Kidney (tissue), 14 donors: ENCODE data around the gene HSPA6. TPM values are rescaled to one million over a fixed set of nuclear protein-coding genes. Genes with fewer than 3 reads are reported as not detected.

ENCODE experiments used
- DNase-seq, 5 donors: peaks; one replicate each; pipeline ENCODE4 v3.0.0-alpha.2; 2013 to 2020
- FAIRE-seq: peaks from 2 replicates; lab custom pipeline; 2012; peaks lifted over from hg19 to GRCh38; lab: Jason Lieb, UNC
- H3K27ac ChIP-seq, 2 donors: one replicate each; pipeline ENCODE4 v1.7.0; 2013; ENCODE audit warnings: low read depth in 2 of 2, low read length in 2 of 2, inconsistent platforms in 1 of 2
- H3K27me3 ChIP-seq: one replicate; pipeline ENCODE4 v1.7.1; 2013; ENCODE audit warnings: low read length, inconsistent platforms; ENCODE audit not compliant: control insufficient read depth, insufficient read depth
- H3K36me3 ChIP-seq, 3 donors: one replicate each; pipeline versions ENCODE4 v1.7.0 to v1.7.1; 2013; ENCODE audit warnings: low read length in 3 of 3, control low read depth in 1 of 3, inconsistent platforms in 1 of 3; ENCODE audit not compliant: insufficient read depth in 3 of 3, control insufficient read depth in 2 of 3
- H3K4me1 ChIP-seq, 3 donors: one replicate each; pipeline versions ENCODE4 v1.7.0 to v1.7.1; 2013; ENCODE audit warnings: low read length in 3 of 3, inconsistent platforms in 1 of 3, low read depth in 1 of 3; ENCODE audit not compliant: control insufficient read depth in 2 of 3, insufficient read depth in 2 of 3
- H3K4me3 ChIP-seq, 3 donors: one replicate each; pipeline versions ENCODE4 v1.7.0 to v1.8.1; 2013; ENCODE audit warnings: low read length in 3 of 3, control low read depth in 1 of 3, inconsistent platforms in 1 of 3
- H3K9ac ChIP-seq, 3 donors: one replicate each; pipeline versions ENCODE4 v1.7.0 to v1.7.1; 2013; ENCODE audit warnings: low read length in 3 of 3, control low read depth in 1 of 3, inconsistent platforms in 1 of 3
- H3K9me3 ChIP-seq, 3 donors: one replicate each; pipeline versions ENCODE4 v1.7.0 to v1.7.1; 2013; ENCODE audit warnings: low read length in 3 of 3, control low read depth in 1 of 3, inconsistent platforms in 1 of 3; ENCODE audit not compliant: control insufficient read depth in 2 of 3, insufficient read depth in 1 of 3
- intact Hi-C: fragments of 100-400 bp; cut with DNase I; formaldehyde crosslinking; loops from one replicate; pipeline ENCODE4 v1.11.1; 2022
- polyA plus RNA-seq: library from polyadenylated mRNA; stranded (reverse); fragments of 350-450 nt; fragmentation: Illumina TruSeq; extraction: RNeasy Lipid Tissue Mini Kit (QIAGEN cat#74804); gene quantifications from one replicate; pipeline ENCODE4 v1.2.3, GENCODE V29; 2014; ENCODE audit warnings: low read depth, low replicate concordance; ENCODE audit not compliant: insufficient read depth
- total RNA-seq: library from RNA; stranded (reverse); fragmentation: NEBNext Ultra II Directional; extraction: Animal tissue kit (Norgen Biotek cat#: 25700); gene quantifications from one replicate; pipeline ENCODE4 v1.2.1, GENCODE V29; 2021
- TF ChIP-seq, protein P1 (sequence below): IDR thresholded peaks from 3 replicates; pipeline ENCODE4 v1.5.1; 2012; ENCODE audit warnings: mild to moderate bottlenecking, moderate library complexity, borderline replicate concordance; ENCODE audit not compliant: insufficient read depth; ENCODE audit errors: extremely low read depth
- donor health status: control.
- donor health status: control.
- donor health status: control.
- donor health status: control.
- donor health status: control.
- donor health status: DM: yes; HTN: yes; CAD: no.
- donor health status: Normal renal cell carcinoma (clear cell type).

HSPA6 gene
- total and polyA plus RNA-seq, 2 donors from 2014 or later, result 2.6 to 5.5 TPM

- H3K36me3 ChIP-seq, result no peaks in the 10 kb centered on the region
- no peaks in the 10 kb centered on the region for H3K4me1 ChIP-seq
- intact Hi-C loops, result no loop called here
- no peak overlapping the region for H3K27ac ChIP-seq
- no peak overlapping the region for H3K9ac ChIP-seq
- no peaks in the 10 kb centered on the region for H3K9me3 ChIP-seq
- FAIRE-seq (no peak), DNase-seq (no peak)
- H3K27me3 ChIP-seq, result no peaks in the 10 kb centered on the region
- H3K4me3 ChIP-seq, result no peak overlapping the region
- TF ChIP-seq, protein P1, sequence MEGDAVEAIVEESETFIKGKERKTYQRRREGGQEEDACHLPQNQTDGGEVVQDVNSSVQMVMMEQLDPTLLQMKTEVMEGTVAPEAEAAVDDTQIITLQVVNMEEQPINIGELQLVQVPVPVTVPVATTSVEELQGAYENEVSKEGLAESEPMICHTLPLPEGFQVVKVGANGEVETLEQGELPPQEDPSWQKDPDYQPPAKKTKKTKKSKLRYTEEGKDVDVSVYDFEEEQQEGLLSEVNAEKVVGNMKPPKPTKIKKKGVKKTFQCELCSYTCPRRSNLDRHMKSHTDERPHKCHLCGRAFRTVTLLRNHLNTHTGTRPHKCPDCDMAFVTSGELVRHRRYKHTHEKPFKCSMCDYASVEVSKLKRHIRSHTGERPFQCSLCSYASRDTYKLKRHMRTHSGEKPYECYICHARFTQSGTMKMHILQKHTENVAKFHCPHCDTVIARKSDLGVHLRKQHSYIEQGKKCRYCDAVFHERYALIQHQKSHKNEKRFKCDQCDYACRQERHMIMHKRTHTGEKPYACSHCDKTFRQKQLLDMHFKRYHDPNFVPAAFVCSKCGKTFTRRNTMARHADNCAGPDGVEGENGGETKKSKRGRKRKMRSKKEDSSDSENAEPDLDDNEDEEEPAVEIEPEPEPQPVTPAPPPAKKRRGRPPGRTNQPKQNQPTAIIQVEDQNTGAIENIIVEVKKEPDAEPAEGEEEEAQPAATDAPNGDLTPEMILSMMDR, result no peak
These were observed 22.2 kb upstream of the HSPA6 start for GRCh38 chr1:161502181-161502580.

DNA sequence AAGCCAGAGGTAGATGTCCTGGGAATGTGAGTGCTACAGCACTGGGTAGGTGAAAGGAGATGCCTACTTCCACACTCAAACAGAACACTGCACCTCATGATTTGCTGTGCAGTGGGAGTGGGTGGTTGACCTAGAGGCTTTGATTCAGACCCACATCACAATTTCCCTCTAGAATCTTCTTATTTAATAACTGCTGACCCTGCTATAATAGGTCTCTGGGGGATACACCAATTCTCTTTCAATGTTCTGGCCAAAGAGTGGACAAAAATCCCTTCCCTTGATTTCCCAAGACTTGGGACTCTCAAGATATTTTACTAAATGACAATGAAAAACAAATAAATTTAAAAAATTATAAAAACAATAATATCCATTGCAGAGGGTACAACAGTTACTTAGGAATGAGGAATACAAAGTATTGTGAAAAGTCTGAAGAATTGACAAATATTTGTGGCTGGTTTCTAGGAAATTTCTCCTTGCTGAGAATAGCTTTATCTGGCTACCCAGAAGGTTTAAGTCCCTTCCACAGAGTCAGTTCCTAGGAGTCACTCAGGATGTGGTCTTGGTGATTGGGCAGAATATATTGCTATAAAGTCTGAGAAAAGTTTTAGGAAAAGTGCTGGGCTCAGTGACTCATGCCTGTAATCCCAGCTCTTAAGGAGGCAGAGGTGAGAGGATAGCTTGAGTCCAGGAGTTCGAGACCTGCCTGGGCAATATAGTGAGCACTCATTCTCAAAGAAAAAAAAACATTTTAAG lies 21.5 kb upstream of the HSPA6 start:
- H3K27me3 ChIP-seq, result no peaks in the 10 kb centered on the region
- H3K27ac ChIP-seq, result no peak overlapping the region
- no peak for DNase-seq
- H3K9me3 ChIP-seq, result no peaks in the 10 kb centered on the region
- intact Hi-C loops, result no loop called here
- TF ChIP-seq, protein P1, result no peak
- no peaks in the 10 kb centered on the region for H3K4me1 ChIP-seq
- no peak overlapping the region for H3K9ac ChIP-seq
- H3K4me3 ChIP-seq, result no peak overlapping the region
- FAIRE-seq, result no peak
- H3K36me3 ChIP-seq, result no peaks in the 10 kb centered on the region

DNA sequence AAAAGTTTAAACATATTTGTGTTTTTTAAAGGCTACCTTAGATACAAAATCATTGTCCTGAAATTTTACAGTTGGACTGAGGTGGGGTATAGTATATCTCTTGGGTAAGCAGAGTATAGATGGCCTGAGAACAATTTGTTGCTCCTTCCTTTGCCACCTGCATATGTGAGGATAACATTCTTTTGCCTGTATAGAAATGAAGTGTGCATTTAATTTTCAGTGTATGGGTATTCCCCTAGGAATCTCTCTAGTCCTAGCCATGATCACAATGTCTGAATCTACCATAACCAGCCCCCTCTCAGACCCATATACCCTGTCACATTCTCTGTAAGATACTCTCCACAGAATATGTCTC lies 21.0 kb upstream of the HSPA6 start:
- FAIRE-seq, result no peak
- H3K9ac ChIP-seq, result no peak overlapping the region
- no peaks in the 10 kb centered on the region for H3K27me3 ChIP-seq
- H3K9me3 ChIP-seq, result no peaks in the 10 kb centered on the region
- no peaks in the 10 kb centered on the region for H3K4me1 ChIP-seq
- TF ChIP-seq, protein P1, result no peak
- no peak overlapping the region for H3K4me3 ChIP-seq
- DNase-seq, result no peak
- H3K27ac ChIP-seq, result no peak overlapping the region
- intact Hi-C loops, result no loop called here
- no peaks in the 10 kb centered on the region for H3K36me3 ChIP-seq
